Urinary bladder (tissue), 4 donors: ENCODE data around the gene RBPJL. TPM values are rescaled to one million over a fixed set of nuclear protein-coding genes. Genes with fewer than 3 reads are reported as not detected.
"Not testable (repeated sequence)": the region's sequence is repeated elsewhere in the genome, so short reads cannot be mapped to it uniquely, and the experiment has no call there.

Experiments used
- DNase-seq: peaks from one replicate; pipeline ENCODE4 v3.0.0-alpha.2; 2015; ENCODE audit errors: extremely low spot score
- H3K27ac ChIP-seq: one replicate; pipeline ENCODE4 v1.5.1; 2013; ENCODE audit warnings: low read depth, mild to moderate bottlenecking, moderate library complexity
- H3K36me3 ChIP-seq: one replicate; pipeline ENCODE4 v1.6.1; 2013; ENCODE audit warnings: mild to moderate bottlenecking, moderate library complexity; ENCODE audit not compliant: insufficient read depth
- H3K4me1 ChIP-seq: one replicate; pipeline ENCODE4 v1.6.1; 2013; ENCODE audit warnings: mild to moderate bottlenecking, moderate library complexity; ENCODE audit not compliant: insufficient read depth
- H3K4me3 ChIP-seq: one replicate; pipeline ENCODE4 v1.5.1; 2013; ENCODE audit warnings: low read depth, low read length
- WGBS: extraction: QIAGEN DNeasy Blood & Tissue Kit; methylation state at CpG from one replicate; pipeline ENCODE4 v1.1.7; 2013; 5-methylcytosine and 5-hydroxymethylcytosine counted together
- polyA plus RNA-seq: library from polyadenylated mRNA; stranded (reverse); fragments of 200-250 nt; gene quantifications from one replicate; pipeline ENCODE4 v1.2.3, GENCODE V29; 2013
- total RNA-seq: library from RNA; depleted of rRNA; stranded (reverse); fragments of >200 nt; gene quantifications from one replicate; pipeline ENCODE4 v1.2.3, GENCODE V29; 2014
- donor health status: healthy with polysubstance abuse.
- donor health status: healthy.

The RBPJL gene
- total and polyA plus RNA-seq, 2 donors: not detected

DNA sequence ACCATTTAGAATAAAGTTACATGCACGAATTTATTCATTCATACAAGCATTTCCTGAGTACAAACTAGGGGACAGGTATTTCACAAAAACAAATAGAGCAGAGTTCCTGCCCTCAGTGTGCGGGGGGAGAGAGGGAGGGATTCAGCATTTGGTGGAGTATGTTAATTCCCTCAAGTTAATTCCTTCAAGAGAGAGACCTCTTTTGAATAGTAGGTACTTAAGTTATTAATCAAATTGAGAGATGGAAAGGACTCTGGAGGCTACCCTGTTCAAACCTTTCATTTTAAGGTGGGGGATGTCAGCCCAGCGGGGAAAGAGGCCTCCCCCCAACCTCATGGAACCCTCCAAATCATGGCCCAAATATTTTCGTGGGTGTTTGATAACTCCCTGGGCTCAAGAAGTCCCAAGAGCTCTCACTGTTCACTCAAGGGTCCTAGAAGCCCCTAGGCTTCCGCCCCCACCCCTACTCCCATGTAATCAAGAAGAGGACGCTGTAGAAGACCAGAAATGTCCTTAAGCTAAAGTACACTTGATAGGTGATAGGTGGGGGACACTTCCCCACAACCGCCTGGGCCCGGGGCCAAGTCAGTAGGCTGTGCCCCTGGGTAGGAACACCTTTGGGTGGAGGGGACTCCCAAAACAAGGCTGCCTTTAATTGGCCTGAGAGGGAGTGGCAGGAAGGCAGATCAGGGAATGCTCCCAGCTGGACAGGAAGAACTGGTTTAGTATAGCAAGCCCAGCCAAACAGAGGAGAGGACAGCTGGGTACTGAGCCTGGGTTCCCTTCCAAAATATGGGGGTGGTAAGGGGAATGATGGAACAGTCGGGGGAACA is 38.7 kb downstream of the RBPJL start:
- Histone ChIP-seq H3K4me3 (no peak overlapping the region), H3K27ac (peak overlapping the region; percentile 91), H3K36me3 (no peaks in the 10 kb centered on the region), H3K4me1 (no peaks in the 10 kb centered on the region)
- no peak for DNase-seq
- 69% methylated on average over 9 of the region's 9 CpGs for WGBS

DNA sequence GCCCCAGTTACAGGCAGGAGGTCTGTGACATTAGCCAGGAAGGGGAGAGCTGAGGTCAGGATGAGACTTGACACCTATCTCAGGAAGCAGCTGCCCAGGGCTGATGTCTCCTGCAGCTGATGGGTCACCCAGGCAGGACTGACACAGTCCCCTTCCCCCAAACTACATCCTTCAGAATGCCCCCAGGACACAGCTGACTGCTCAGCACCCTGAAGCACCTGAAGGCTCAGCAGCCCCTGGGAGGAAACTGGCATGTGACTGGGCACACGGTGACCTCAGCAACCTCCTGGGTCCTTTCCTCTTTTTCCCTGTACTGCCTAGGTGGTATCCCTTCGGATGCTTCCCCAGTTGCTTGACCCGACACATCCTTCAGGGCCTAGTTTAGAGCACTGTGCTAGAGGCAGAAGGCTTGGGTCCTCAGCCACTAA is 39.7 kb downstream of the RBPJL start:
- 66% methylated on average over 3 of the region's 3 CpGs for WGBS
- no peaks in the 10 kb centered on the region for H3K36me3 ChIP-seq
- peak overlapping the region; percentile 49 for H3K27ac ChIP-seq
- peak overlapping the region; percentile 22 for H3K4me3 ChIP-seq
- no peak for DNase-seq
- H3K4me1 ChIP-seq: no peaks in the 10 kb centered on the region

DNA sequence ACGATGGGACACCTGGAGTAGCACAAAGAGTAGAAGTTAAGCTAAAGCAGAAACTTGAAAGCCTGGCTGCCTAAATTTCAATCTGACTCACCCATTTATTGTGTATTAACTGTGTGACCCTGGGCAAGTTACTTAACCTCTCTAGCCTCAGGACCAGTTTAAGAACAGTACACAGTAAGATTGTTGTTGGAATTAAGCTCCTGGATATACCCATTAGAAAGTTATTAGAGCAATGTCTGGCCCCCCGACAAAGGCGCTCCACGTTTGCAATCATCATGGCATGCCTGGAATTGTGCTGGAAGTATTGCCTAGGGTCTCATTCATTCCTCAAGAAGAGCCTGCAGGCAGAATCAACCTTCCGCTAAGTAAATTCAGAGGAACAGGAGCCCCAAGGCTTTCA is 40.2 kb downstream of the RBPJL start:
- no peaks in the 10 kb centered on the region for H3K36me3 ChIP-seq
- H3K4me3 ChIP-seq: peak overlapping the region; percentile 66
- H3K27ac ChIP-seq: peak overlapping the region; percentile 43
- no peak for DNase-seq
- 52% methylated on average over 5 of the region's 5 CpGs for WGBS
- H3K4me1 ChIP-seq: no peaks in the 10 kb centered on the region

DNA sequence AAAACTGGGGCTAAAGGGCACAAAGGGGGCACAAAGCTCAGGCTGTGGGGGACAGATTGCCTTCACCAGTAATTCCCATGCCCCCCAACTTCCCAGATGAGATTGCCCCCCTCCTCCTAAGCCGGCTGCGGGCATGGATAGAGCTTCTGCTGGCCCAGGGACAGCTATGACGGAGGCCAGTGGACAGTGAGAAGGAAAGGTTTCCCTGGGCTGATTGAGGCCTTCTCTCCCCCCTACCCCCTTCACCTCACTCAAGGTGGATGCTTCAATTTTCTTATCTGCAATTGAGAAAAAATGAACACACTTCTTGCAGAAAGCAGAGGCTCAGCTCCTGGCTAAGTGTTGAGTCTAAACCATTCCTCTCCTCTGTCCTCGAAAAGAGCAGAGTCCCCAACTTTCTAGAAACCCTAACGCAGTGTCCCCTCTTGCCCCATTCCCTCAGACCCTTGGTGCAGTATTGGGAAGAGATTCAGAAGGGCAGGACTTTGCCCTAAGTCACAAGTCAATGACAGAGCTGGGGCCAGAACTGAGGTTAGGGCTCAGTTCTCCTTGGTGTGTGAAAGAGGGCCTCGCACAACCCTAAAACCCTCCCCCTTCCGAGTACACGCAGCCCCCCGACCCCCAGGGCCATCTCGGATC is 40.8 kb downstream of the RBPJL start:
- Histone ChIP-seq H3K36me3 (no peaks in the 10 kb centered on the region), H3K4me1 (no peaks in the 10 kb centered on the region), H3K4me3 (peak overlapping the region; percentile 66), H3K27ac (peak overlapping the region; percentile 87)
- WGBS: 17% methylated on average over 10 of the region's 10 CpGs
- no peak for DNase-seq

DNA sequence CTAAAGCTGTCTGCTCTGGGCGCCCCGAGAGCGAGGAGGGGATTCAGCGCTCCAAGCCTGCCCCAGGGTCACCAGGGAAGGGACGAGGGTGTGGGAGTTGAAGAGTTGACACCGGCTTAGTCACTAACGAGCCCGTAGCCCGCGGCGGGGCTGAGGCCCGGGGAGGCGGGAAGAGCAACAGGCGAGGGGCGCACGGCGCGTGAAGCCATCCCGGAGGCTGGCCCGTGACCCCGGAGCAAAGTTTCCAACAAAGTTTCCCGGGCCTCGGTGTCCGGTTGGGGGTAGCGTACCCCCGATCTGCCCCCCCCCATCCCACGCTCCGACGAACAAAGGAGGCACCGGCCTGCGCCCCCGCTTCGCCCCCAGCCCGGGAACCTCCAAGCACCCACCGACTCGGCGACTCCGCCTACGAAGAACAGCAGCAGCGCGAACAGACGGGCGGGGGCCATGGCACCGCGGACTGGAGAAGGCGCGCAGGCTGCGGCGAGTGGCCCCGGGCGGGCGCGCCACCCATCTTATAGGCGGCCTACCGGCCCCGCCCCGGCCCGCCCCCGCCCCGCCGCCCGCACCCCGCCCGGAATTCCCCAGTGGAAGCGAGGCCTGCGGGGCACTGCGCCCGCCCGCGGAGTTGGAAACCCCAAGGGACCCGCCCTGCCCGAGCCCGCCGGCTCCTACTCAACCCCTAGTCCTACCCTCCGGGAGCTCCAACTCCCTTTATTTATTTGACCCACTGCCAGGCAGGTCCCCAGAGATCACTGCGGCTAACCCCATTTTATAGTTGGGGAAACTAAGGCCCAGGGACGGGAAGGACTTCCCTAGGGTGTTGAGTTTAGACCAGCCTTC is 41.5 kb downstream of the RBPJL start, which contains the start of gene SDC4:
Gene SDC4, minus strand, starts transcription at position 489 of the 843 bp plus-strand sequence. Its CDS starts 40 bp downstream, at position 449.
- Histone ChIP-seq H3K27ac (peak within 1 kb of the TSS; percentile 87), H3K4me3 (peak within 1 kb of the TSS; percentile 66), H3K36me3 (no peaks in the 10 kb centered on the region), H3K4me1 (no peaks in the 10 kb centered on the region)
- WGBS: 1% methylated on average over 77 of the region's 77 CpGs
- DNase-seq: no peak

DNA sequence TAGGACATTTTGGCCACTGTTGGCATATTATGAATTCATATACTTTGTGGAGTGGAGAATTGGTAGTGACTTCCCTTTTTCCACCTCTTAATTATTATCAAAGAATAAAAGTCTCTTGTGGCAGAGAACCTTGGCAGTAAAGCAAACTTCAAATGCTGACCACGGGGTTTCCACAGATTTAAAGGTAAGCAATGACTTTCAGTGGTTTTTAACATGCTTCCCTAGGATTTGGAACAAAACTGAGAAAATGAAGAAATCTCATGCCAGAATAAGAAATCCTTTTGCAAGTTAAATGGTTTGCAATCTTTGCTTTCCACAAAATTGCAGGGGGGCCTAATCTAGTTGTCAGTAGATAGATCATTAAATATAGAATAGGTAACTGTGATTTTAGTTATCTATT is 43.6 kb downstream of the RBPJL start:
- Histone ChIP-seq H3K4me3 (no peak overlapping the region), H3K36me3 (no peaks in the 10 kb centered on the region), H3K4me1 (no peaks in the 10 kb centered on the region), H3K27ac (no peak overlapping the region)
- DNase-seq: no peak
- WGBS: 53% methylated on average over 1 of the region's 1 CpG

DNA sequence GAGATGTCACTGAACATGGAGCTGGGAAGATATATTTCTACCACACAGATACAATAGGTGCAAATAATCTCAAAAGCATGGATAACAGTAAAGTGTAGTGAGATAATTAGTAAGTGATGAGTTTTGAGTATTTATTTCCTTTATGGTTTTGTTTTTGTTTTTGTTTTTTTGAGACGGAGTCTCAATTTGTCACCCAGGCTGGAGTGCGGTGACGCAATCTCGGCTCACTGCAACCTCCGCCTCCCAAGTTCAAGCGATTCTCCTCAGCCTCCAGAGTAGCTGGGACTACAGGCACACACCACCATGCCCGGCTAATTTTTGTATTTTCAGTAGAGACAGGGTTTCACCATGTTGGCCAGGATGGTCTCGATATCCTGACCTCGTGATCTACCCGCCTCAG is 44.2 kb downstream of the RBPJL start:
- H3K36me3 ChIP-seq, DNase-seq, H3K4me1 ChIP-seq, H3K4me3 ChIP-seq, H3K27ac ChIP-seq: not testable (repeated sequence)
- 96% methylated on average over 10 of the region's 10 CpGs for WGBS

DNA sequence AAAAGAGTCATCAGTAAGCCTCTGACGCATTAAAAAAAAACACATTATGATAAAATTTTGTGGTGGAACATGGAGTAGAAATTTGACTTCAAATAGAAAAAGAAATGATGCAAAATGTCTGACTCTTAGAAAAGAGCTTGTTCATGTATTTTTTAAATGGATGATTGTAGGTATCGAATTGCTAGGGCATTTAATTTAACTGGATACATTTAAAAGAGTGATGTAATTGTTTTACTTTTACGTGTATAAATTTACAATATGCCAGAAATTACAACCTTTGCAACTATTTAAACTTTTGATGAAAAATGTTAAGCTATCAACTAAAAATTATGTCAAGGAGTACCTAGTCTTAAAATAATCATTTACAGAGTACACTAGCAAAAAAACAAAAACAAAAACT is 46.1 kb downstream of the RBPJL start:
- Histone ChIP-seq H3K27ac (no peak overlapping the region), H3K4me3 (no peak overlapping the region), H3K36me3 (no peaks in the 10 kb centered on the region), H3K4me1 (no peaks in the 10 kb centered on the region)
- no peak for DNase-seq
- WGBS: 79% methylated on average over 3 of the region's 3 CpGs

DNA sequence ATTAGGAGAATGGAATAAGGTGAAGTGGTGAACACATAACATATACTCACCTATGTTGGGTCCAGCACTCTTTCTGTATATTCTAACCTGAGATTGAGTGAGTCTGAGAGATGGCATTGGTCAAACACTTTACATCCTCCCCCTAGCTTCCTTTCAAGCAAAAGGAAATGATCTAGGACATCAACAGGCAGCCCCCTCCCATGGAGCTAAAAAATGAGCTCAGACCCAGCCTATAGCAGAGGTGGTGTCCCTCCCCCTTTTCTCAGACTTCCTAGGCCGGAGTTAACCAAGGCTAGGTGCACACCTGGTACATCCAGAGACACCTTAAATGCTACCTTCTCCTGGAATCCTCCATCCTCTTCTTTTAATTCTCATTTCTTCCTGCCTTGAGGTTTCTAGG is 47.1 kb downstream of the RBPJL start:
- H3K27ac ChIP-seq: no peak overlapping the region
- no peak for DNase-seq
- no peaks in the 10 kb centered on the region for H3K36me3 ChIP-seq
- H3K4me3 ChIP-seq: no peak overlapping the region
- H3K4me1 ChIP-seq: peaks cover under 1% of the 10 kb centered on the region
- WGBS: 91% methylated on average over 1 of the region's 1 CpG

DNA sequence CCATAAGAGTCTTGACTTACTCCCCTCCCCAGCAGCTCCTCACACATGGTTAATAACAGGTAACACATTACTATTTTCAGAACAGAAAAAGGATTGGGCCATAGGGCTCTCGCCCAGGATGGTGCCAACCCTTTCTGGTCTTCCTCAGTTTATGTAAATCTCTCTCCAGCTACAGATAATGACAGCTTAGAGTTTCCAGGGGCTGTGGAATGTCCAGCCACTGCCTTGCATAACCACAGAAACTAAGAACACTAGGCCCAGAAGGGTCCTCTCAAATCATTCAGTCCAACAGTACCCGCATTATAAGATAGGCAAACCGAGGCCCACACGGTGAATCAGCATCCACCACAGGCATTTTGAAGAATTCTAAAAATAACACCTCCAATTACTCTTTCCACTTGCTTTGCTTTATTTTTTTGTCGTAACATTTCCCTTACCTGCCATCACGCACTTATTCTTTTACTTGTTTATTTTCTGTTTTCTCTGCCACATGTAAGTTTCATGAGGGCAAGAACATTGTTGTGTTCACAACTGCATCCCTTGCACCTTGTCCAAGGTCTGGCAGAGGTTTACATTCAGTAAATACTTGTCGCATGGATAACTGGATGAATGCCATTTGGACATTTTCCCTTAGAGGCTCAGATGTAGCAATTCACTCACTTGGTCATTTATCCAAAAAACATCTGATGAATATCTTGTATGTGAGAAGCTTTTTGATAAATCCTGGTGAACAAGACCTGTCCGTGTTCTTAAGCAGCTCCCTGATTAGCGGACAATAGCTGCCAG is 48.0 kb downstream of the RBPJL start:
- Histone ChIP-seq H3K27ac (peak overlapping the region; percentile 16), H3K4me1 (peaks cover 1% of the 10 kb centered on the region), H3K4me3 (no peak overlapping the region), H3K36me3 (no peaks in the 10 kb centered on the region)
- WGBS: 57% methylated on average over 9 of the region's 9 CpGs
- DNase-seq: no peak

DNA sequence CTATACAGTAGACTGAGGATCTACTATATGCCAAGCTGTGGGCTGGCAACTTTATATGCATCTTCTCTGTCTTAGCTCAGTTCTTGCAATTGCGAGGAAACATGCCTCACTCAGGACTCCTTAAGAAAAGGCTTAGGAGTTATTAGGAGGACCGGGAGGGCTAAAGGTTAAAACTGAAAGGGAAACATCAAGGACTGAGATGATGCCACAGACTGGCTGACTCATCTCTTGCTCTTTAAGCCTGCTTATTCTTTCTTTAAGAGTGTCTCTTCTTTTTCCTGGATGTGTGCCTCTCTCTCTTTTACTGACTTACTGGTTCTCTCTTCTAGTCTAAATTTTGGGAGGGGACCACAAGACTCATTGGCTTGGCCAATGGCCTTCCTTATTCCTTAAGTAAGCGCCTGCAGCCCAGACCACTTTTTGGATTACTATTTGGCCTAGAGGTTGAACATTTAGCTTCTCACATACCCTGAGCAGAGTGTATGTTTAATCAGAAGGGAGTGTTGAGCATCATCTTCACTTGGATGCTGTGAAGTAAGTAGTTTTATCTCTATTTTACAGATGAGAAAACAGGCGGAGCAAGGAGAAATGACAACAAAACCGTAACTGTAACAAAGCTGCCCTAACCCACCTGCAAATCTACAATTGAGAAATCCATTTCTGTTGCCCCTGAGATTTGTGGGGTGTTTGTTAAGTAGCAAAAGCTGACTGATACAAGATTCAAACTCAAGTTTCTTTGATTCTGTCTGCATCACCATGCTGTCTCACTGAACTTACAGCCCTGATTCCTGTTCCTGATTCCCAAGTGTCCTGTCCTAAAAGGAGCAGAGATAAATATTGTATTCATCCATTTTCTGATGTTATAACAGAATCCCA is 48.8 kb downstream of the RBPJL start:
- DNase-seq: no peak
- Histone ChIP-seq H3K4me1 (peaks cover 1% of the 10 kb centered on the region), H3K4me3 (no peak overlapping the region), H3K27ac (peak overlapping the region; percentile 73), H3K36me3 (no peaks in the 10 kb centered on the region)
- 39% methylated on average over 5 of the region's 5 CpGs for WGBS

DNA sequence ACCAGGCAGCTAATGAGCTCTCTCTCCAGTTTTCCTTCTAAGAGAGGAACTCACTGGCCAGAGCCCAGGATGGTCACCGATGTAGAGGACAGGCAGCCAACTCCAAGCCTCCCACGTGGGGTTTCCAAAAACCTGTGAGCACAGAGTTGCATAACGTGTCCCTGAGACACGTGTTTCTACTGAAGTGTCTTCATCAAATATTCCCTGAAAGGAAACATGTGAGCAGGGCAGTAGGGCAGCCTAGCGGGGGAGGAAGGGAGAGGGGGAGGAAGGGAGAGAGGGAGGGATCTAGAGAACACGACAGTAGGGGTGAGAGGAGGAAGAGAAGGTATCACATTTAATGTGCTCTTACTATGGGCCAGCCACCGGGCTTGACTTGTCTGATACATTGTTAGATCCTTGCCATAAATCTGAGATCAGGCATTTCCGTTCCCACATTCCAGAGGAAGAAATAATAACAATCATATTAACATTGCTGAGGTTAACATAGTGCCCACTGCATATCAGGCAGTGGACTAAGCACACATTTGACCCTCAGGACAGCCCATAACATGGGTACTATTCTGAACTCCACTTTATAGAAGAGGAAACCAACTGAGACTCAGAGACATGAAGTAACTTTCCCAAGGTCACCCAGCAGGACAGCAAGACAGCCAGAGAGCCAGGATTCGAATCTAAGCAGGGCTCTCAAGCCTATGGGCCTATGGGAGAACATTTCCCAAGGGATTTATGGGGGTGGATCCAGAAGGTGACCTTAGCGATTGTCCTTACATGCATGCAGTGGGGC is 51.8 kb downstream of the RBPJL start:
- peaks cover 3% of the 10 kb centered on the region for H3K4me1 ChIP-seq
- no peaks in the 10 kb centered on the region for H3K36me3 ChIP-seq
- H3K4me3 ChIP-seq: no peak overlapping the region
- no peak for DNase-seq
- 25% methylated on average over 10 of the region's 10 CpGs for WGBS
- H3K27ac ChIP-seq: peak overlapping the region; percentile 77
